Psoas muscle (tissue), 8 donors: ENCODE results near the gene SNW1. TPM values are rescaled to one million over a fixed set of nuclear protein-coding genes. Genes with fewer than 3 reads are reported as not detected.

ENCODE experiments used
- ATAC-seq, 4 donors: fragments of 200-7000 bp; cut with Tn5 transposase; one replicate each; pipeline ENCODE4 v1.9.1; 2020; ENCODE audit warnings: moderate library complexity in 3 of 4, mild to moderate bottlenecking in 2 of 4
- DNase-seq, 2 donors: peaks; one replicate each; pipeline ENCODE4 v3.0.0-alpha.2; 2020
- H3K27ac ChIP-seq: fragments of 200-600 bp; one replicate; pipeline ENCODE4 v1.8.0; 2022
- H3K27me3 ChIP-seq, 3 donors: fragments of 200-600 bp in 1 of 3; one replicate each; pipeline versions ENCODE4 v1.6.1 to v1.8.0; 2013 to 2022; ENCODE audit warnings: low read length in 2 of 3, mild to moderate bottlenecking in 2 of 3, moderate library complexity in 1 of 3; ENCODE audit not compliant: insufficient read depth in 3 of 3
- H3K36me3 ChIP-seq, 2 donors: fragments of 200-600 bp in 1 of 2; one replicate each; pipeline versions ENCODE4 v1.6.1 to v1.8.0; 2013 to 2022; ENCODE audit warnings: low read depth in 1 of 2, mild to moderate bottlenecking in 1 of 2, moderate library complexity in 1 of 2; ENCODE audit not compliant: insufficient read depth in 1 of 2
- H3K4me1 ChIP-seq: fragments of 200-600 bp; one replicate; pipeline ENCODE4 v1.8.0; 2022
- H3K4me3 ChIP-seq: fragments of 200-600 bp; one replicate; pipeline ENCODE4 v1.8.0; 2022; ENCODE audit warnings: mild to moderate bottlenecking
- H3K9me3 ChIP-seq: fragments of 200-600 bp; one replicate; pipeline ENCODE4 v1.8.0; 2022
- CTCF ChIP-seq: fragments of 200-600 bp; IDR thresholded peaks from one replicate; pipeline ENCODE4 v1.8.0; 2022; ENCODE audit warnings: antibody characterized with exemption
- WGBS, 3 donors: extraction: QIAGEN DNeasy Blood & Tissue Kit; methylation state at CpG; one replicate each; pipeline versions ENCODE4 v1.1.6 to v1.1.7; 2013; 5-methylcytosine and 5-hydroxymethylcytosine counted together
- intact Hi-C, 2 donors: fragments of 100-400 bp; cut with DNase I; formaldehyde crosslinking; loops; one replicate each; pipeline versions ENCODE4 v1.11.0 to v1.14.2; 2022
- polyA plus RNA-seq, 3 donors: library from polyadenylated mRNA; stranded (reverse); fragments of 200-250 nt; gene quantifications; one replicate each; pipeline ENCODE4 v1.2.3, GENCODE V29; 2013
- total RNA-seq, 4 donors: library from RNA; stranded (reverse); fragmentation: NEBNext Ultra II Directional in 2 of 4; extraction: Animal tissue kit (Norgen Biotek cat#: 25700) in 2 of 4; gene quantifications; one replicate each; pipeline versions ENCODE4 v1.2.1 to v1.2.4, GENCODE V29; 2021 to 2023
- donor health status: healthy with polysubstance abuse.
- donor health status: DM: no; HTN: no; CAD: no; lungs with moderate emphysema.
- donor health status: Bipolar disorder and iron deficiency.
- donor health status: healthy.
- donor health status: DM: yes; HTN: yes; CAD: no.
- donor health status: DM: no; HTN: no; CAD: no.
- donor health status: DM: no; HTN: no; CAD: no.
- donor health status: DM: yes; HTN: yes; CAD: no.

SNW1 gene
- total and polyA plus RNA-seq, 7 donors = 49.2 to 95.0 (median 64.5) TPM

GRCh38 chr14:77707724-77708408 is 53.1 kb downstream of the SNW1 start, which contains the start of the genes ALKBH1 and SLIRP:
TSS of gene ALKBH1 (minus strand) at chr14:77708023. CDS start at chr14:77708004, 19 bp downstream.
TSS of gene SLIRP (plus strand) at chr14:77708103. CDS start at chr14:77708112, 9 bp downstream.
- Histone ChIP-seq H3K4me3 (peak within 1 kb of the TSS; percentile 98), H3K4me1 (peaks cover 25% of the 10 kb centered on the region), H3K36me3 (peaks cover 7 to 52% of the 10 kb centered on the region in 2 donors), H3K9me3 (no peaks in the 10 kb centered on the region), H3K27me3 (no peaks in the 10 kb centered on the region), H3K27ac (peak within 1 kb of the TSS; percentile 74)
- 0% methylated on average over 49 of the region's 49 CpGs for WGBS, 3 donors
- TF ChIP-seq CTCF = no peak
- DNase-seq = peak; percentile 86 to 91
- intact Hi-C loops = loop anchor here (5.0 kb wide), 3 partner anchors 49 to 251 kb away; partner anchors contain the start of genes AHSA1 (in 2 of the 2) and VIPAS39 (in 2 of the 2)
- peak; percentile 97 to 99 (median 98) for ATAC-seq

GRCh38 chr14:77707355-77707723 is 53.6 kb downstream of the SNW1 start:
- Histone ChIP-seq H3K9me3 (no peaks in the 10 kb centered on the region), H3K36me3 (peaks cover 7 to 53% of the 10 kb centered on the region in 2 donors), H3K27ac (peak overlapping the region; percentile 74), H3K4me3 (peak overlapping the region; percentile 98), H3K4me1 (peaks cover 25% of the 10 kb centered on the region), H3K27me3 (no peaks in the 10 kb centered on the region)
- TF ChIP-seq CTCF = peak; percentile 26
- intact Hi-C loops = loop anchor here (5.0 kb wide), 3 partner anchors 50 to 250 kb away; partner anchors contain the start of genes AHSA1 (in 2 of the 2) and VIPAS39 (in 2 of the 2)
- ATAC-seq (peak; percentile 41 to 79 (median 56)), DNase-seq (no peak)
- whole genome bisulfite sequencing, 3 donors = 0% methylated on average over 14 of the region's 14 CpGs

- intact Hi-C loops = no loop called here
- Histone ChIP-seq H3K27me3 (no peaks in the 10 kb centered on the region), H3K27ac (no peak overlapping the region), H3K9me3 (no peaks in the 10 kb centered on the region), H3K4me1 (no peaks in the 10 kb centered on the region), H3K4me3 (no peak overlapping the region), H3K36me3 (peaks cover 3 to 94% of the 10 kb centered on the region in 2 donors)
- no peak for TF ChIP-seq CTCF
- peak; percentile 44 to 75 (median 54) for ATAC-seq
- no peak for DNase-seq
- WGBS, 3 donors = 78 to 83% (median 81%) methylated on average over 2 of the region's 2 CpGs
Measured at GRCh38 chr14:77691259-77691658, 69.7 kb downstream of the SNW1 start.

GRCh38 chr14:77682158-77682553 is 78.8 kb downstream of the SNW1 start:
- TF ChIP-seq CTCF = no peak
- Histone ChIP-seq H3K27ac (peak overlapping the region; percentile 67), H3K27me3 (no peaks in the 10 kb centered on the region), H3K36me3 (peaks cover 0 to 53% of the 10 kb centered on the region in 2 donors), H3K9me3 (no peaks in the 10 kb centered on the region), H3K4me1 (peaks cover 17% of the 10 kb centered on the region), H3K4me3 (no peak overlapping the region)
- DNase-seq (no peak), ATAC-seq (peak; percentile 83 to 92 (median 86))
- intact Hi-C loops = no loop called here
- WGBS, 3 donors = 7 to 14% (median 13%) methylated on average over 1 of the region's 1 CpG
